ENCODE results near the gene KCNMB2.

The KCNMB2 gene

GRCh38 chr3:178833695-178834094, 297.5 kb downstream of the KCNMB2 start:
- H3K4me3 ChIP-seq (replicated peaks; ENCODE audit: low read depth, low read length): no peak overlapping the region
- no peak for DNase-seq (ENCODE audit: extremely low read depth, low read depth)
- no peak for TF ChIP-seq CTCF (IDR thresholded peaks at IDR 0.05; ENCODE audit: low read depth, low read length, missing control alignments)

- TF ChIP-seq CTCF (IDR thresholded peaks at IDR 0.05; ENCODE audit: low read depth, low read length, missing control alignments): no peak
- H3K4me3 ChIP-seq (replicated peaks; ENCODE audit: low read depth, low read length): no peak overlapping the region
- DNase-seq (ENCODE audit: extremely low read depth, low read depth): no peak
These were observed 298.8 kb downstream of the KCNMB2 start for GRCh38 chr3:178835033-178835432.

- no peak overlapping the region for H3K4me3 ChIP-seq (replicated peaks; ENCODE audit: low read depth, low read length)
- TF ChIP-seq CTCF (IDR thresholded peaks at IDR 0.05; ENCODE audit: low read depth, low read length, missing control alignments): no peak
- no peak for DNase-seq (ENCODE audit: extremely low read depth, low read depth)
These were observed 301.3 kb downstream of the KCNMB2 start for GRCh38 chr3:178837512-178837911.

GRCh38 chr3:178840586-178840985, 304.4 kb downstream of the KCNMB2 start:
- DNase-seq (ENCODE audit: extremely low read depth, low read depth): no peak
- no peak overlapping the region for H3K4me3 ChIP-seq (replicated peaks; ENCODE audit: low read depth, low read length)
- TF ChIP-seq CTCF (IDR thresholded peaks at IDR 0.05; ENCODE audit: low read depth, low read length, missing control alignments): no peak

GRCh38 chr3:178841011-178841410, 304.8 kb downstream of the KCNMB2 start:
- DNase-seq (ENCODE audit: extremely low read depth, low read depth): no peak
- no peak for TF ChIP-seq CTCF (IDR thresholded peaks at IDR 0.05; ENCODE audit: low read depth, low read length, missing control alignments)

GRCh38 chr3:178844916-178845315, 308.7 kb downstream of the KCNMB2 start:
- no peak overlapping the region for H3K4me3 ChIP-seq (replicated peaks; ENCODE audit: low read depth, low read length)
- no peak for DNase-seq (ENCODE audit: extremely low read depth, low read depth)
- no peak for TF ChIP-seq CTCF (IDR thresholded peaks at IDR 0.05; ENCODE audit: low read depth, low read length, missing control alignments)

More at GRCh38 chr3:178841011-178841410, 304.8 kb downstream of the KCNMB2 start:
- no peak overlapping the region for H3K4me3 ChIP-seq (replicated peaks; ENCODE audit: low read depth, low read length)

- H3K4me3 ChIP-seq (replicated peaks; ENCODE audit: low read depth, low read length): no peak overlapping the region
- DNase-seq (ENCODE audit: extremely low read depth, low read depth): no peak
- no peak for TF ChIP-seq CTCF (IDR thresholded peaks at IDR 0.05; ENCODE audit: low read depth, low read length, missing control alignments)
These were observed 309.3 kb downstream of the KCNMB2 start for GRCh38 chr3:178845420-178846118.
